H7 (cell line): ENCODE data around the gene SUSD2. TPM values are rescaled to one million over a fixed set of nuclear protein-coding genes. Genes with fewer than 3 reads are reported as not detected.

Experiments used
- DNase-seq: peaks from one replicate; pipeline ENCODE4 v3.0.0; 2012
- H3K27me3 ChIP-seq: 2 replicates; pipeline ENCODE4 v1.6.0; 2011; ENCODE audit warnings: mild to moderate bottlenecking, low read length; ENCODE audit not compliant: control insufficient read depth, insufficient read depth
- H3K36me3 ChIP-seq: replicated peaks from 2 replicates; pipeline ENCODE4 v1.5.1; 2011; ENCODE audit warnings: low read length; ENCODE audit not compliant: control insufficient read depth, insufficient read depth
- H3K4me3 ChIP-seq: 2 replicates; pipeline ENCODE4 v1.5.1; 2011; ENCODE audit warnings: low read depth, mild to moderate bottlenecking, control low read depth, low read length, moderate library complexity; ENCODE audit not compliant: insufficient read depth
- total RNA-seq: library from RNA; depleted of rRNA; stranded (reverse); fragments of >200 nt; shearing (Covaris generic); gene quantifications from 2 replicates; pipeline ENCODE4 v1.2.3, GENCODE V29; 2014

The SUSD2 gene
- total RNA-seq, 1 experiment from 2014 or later: 0.83 TPM

DNA sequence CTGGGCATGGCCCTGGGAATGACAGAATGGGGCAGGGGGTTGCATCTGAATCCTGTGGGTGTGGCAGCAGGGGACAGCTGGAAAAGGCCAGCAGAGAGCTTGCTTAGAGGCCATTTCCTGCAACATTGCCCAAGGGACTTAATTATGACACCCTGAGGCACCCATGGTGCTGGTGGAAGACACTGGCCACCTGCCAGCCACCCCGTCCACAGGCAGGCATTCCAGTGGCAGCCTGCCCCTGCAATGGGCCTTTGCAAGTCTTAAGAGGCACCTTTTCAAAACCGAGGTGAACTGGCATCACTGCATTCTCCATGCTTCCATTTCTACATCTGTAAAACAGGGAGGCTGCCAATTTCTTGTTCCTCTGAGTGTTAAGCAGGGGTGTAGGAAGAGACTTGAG, 21.6 kb upstream of the SUSD2 start:
- Histone ChIP-seq H3K4me3 (no peak overlapping the region), H3K36me3 (no peaks in the 10 kb centered on the region; the same call in 1 of the 2 replicates), H3K27me3 (no peaks in the 10 kb centered on the region)
- no peak for DNase-seq

GRCh38 chr22:24160546-24160945, 20.7 kb upstream of the SUSD2 start:
- no peak for DNase-seq
- Histone ChIP-seq H3K36me3 (peaks cover 3% of the 10 kb centered on the region), H3K4me3 (no peak overlapping the region), H3K27me3 (no peaks in the 10 kb centered on the region)

GRCh38 chr22:24161485-24161884, 19.8 kb upstream of the SUSD2 start:
- Histone ChIP-seq H3K36me3 (peaks cover 7% of the 10 kb centered on the region), H3K27me3 (no peaks in the 10 kb centered on the region), H3K4me3 (no peak overlapping the region)
- no peak for DNase-seq

GRCh38 chr22:24161909-24162308, 19.4 kb upstream of the SUSD2 start:
- DNase-seq: no peak
- Histone ChIP-seq H3K4me3 (no peak overlapping the region), H3K36me3 (peaks cover 7% of the 10 kb centered on the region), H3K27me3 (no peaks in the 10 kb centered on the region)

DNA sequence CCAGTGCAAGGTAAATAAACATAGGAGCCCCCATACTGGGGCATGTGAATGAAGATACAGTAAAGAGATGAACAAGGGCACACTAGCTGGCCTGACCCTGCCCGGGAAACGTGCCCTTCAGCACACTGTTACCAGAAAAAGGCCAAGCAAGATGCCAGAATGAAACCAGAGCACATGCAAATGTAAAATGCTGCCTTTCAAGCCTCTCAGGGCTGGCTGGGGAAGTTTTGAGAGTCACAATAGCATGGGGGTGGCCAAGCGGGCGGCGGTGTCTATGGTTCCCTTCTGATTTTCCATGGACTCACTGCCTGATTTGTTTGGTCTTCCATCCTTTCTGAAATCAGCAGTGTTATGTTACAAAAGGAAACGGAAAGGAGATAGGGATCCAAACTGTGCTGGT, 18.9 kb upstream of the SUSD2 start:
- Histone ChIP-seq H3K27me3 (no peaks in the 10 kb centered on the region), H3K4me3 (no peak overlapping the region), H3K36me3 (peaks cover 8% of the 10 kb centered on the region)
- no peak for DNase-seq

DNA sequence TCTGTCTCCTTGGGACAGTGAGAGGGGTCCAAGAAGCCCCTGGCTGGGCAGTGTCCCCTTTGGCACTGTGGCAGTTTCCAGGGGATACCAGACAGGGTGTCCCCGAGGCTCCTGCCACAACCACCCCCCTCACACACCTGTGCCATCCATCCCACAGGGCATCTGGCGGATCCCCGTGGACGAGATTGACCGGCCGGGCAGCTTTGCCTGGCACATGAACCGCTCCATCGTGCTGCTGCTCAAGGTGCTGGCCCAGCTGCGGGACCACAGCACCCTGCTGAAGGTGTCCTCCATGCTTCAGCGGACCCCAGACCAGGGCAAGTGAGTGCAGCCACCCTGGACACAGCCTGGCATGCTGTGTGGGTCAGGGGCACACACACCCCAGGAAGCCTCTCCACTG, 17.0 kb upstream of the SUSD2 start:
- H3K27me3 ChIP-seq: no peaks in the 10 kb centered on the region
- peaks cover 8% of the 10 kb centered on the region for H3K36me3 ChIP-seq
- no peak overlapping the region for H3K4me3 ChIP-seq
- DNase-seq: no peak

GRCh38 chr22:24164940-24165339, 16.3 kb upstream of the SUSD2 start:
- H3K4me3 ChIP-seq: no peak overlapping the region
- no peak for DNase-seq
- H3K27me3 ChIP-seq: no peaks in the 10 kb centered on the region
- peaks cover 8% of the 10 kb centered on the region for H3K36me3 ChIP-seq

DNA sequence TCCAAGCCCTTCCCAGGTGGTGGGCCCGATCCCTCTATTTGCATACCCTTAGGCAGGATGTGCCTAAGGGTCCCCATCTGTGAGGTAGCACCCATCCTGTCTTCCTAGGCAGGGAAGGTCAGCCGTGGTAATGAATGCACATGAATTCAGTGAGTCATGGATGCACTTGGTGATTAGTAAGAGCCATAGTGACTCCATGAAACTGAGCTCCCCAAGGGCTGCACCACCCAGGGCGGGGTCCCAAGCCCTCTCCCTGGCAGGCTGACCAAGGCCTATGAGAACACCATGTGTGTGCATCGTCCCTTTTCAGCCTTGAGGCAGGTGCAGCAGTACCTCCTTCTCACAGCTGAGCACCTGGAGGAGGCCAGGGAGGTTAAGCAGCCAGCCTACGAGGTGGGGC, 15.6 kb upstream of the SUSD2 start:
- no peaks in the 10 kb centered on the region for H3K27me3 ChIP-seq
- no peak overlapping the region for H3K4me3 ChIP-seq
- H3K36me3 ChIP-seq: peaks cover 8% of the 10 kb centered on the region
- no peak for DNase-seq

GRCh38 chr22:24166811-24167210, 14.5 kb upstream of the SUSD2 start:
- H3K36me3 ChIP-seq: peaks cover 8% of the 10 kb centered on the region
- no peak for DNase-seq

DNA sequence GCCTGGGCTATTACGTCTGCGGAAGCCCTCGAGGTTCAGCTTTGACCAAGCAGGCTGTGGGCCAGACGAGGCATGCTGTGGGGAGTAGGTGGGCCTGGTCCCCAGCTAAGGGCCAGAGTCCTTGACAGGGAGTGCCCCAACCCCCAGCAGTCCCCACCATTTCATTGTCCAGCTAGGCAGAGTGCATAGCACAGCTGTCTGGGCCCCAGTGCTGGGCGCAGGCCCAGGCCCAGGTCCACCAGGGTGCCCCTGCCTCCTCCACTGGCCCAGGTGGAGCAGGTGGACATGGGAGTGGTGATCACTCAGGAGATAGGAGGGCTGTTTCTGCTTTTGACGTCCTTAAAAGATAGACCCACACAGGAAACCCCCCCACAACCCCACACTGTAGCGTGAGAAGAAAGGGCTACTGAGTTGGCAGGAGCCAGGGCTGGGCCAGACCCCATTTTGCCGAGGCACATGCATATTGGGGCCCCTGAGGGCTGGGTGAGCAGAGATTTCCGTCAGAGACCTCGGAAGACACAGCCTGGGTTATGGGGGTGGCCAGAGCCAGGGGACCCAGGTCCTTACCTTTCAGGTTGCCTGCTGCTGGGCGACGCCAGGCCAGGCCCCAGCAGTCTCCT, 11.7 kb upstream of the SUSD2 start:
- peaks cover 14% of the 10 kb centered on the region for H3K36me3 ChIP-seq
- DNase-seq: no peak
- no peak overlapping the region for H3K4me3 ChIP-seq
- H3K27me3 ChIP-seq: no peaks in the 10 kb centered on the region

More at GRCh38 chr22:24166811-24167210, 14.5 kb upstream of the SUSD2 start:
- Histone ChIP-seq H3K27me3 (no peaks in the 10 kb centered on the region), H3K4me3 (no peak overlapping the region)

DNA sequence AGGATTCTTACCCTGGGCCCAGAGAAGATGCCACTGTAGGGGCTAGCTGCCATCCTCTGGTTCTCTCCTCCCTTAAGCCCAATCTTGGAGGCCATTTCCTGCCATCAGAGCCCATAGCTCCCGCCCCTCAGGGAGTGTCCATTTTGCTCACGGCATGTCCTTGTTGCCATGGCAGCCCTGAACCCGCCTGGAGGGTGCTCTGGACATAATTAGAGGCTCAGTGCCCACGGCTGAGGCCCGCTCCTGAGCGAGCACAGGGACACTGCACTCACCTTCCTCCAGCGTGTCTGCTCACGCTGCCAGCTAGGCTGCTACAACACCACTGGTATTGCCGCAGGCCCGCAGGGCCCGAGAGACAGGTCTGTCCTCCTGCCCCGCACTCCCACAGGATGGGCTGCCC, 11.1 kb upstream of the SUSD2 start:
- Histone ChIP-seq H3K36me3 (peaks cover 14% of the 10 kb centered on the region), H3K4me3 (no peak overlapping the region), H3K27me3 (no peaks in the 10 kb centered on the region)
- DNase-seq: no peak

GRCh38 chr22:24170632-24171031, 10.7 kb upstream of the SUSD2 start:
- no peak for DNase-seq
- H3K27me3 ChIP-seq: no peaks in the 10 kb centered on the region
- no peak overlapping the region for H3K4me3 ChIP-seq
- H3K36me3 ChIP-seq: peaks cover 10% of the 10 kb centered on the region

DNA sequence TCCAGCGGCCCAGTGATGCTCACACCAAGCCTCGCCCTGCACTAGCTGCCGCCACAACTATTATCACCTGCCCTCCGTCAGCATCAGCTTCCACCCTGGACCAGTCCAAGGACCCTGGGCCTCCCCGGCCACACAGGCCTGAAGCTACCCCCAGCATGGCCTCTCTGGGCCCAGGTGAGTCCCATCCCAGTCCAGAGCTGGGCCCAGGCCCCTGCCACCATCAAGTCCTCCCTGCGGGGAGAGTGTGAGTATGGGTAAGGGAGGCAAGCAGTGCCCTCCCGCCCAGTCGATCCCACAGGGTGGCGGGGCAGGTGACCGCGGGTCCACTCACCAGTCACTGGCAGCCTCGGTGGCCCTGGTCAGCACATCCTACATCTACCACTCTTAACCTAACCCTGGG, 9.5 kb upstream of the SUSD2 start:
- no peak overlapping the region for H3K4me3 ChIP-seq
- peaks cover 7% of the 10 kb centered on the region for H3K36me3 ChIP-seq
- H3K27me3 ChIP-seq: no peaks in the 10 kb centered on the region
- DNase-seq: no peak

- no peak overlapping the region for H3K4me3 ChIP-seq
- no peaks in the 10 kb centered on the region for H3K27me3 ChIP-seq
- peak; percentile 96 for DNase-seq
- H3K36me3 ChIP-seq: peaks cover 6% of the 10 kb centered on the region
Observed at GRCh38 chr22:24175160-24175808, 6.0 kb upstream of the SUSD2 start.

DNA sequence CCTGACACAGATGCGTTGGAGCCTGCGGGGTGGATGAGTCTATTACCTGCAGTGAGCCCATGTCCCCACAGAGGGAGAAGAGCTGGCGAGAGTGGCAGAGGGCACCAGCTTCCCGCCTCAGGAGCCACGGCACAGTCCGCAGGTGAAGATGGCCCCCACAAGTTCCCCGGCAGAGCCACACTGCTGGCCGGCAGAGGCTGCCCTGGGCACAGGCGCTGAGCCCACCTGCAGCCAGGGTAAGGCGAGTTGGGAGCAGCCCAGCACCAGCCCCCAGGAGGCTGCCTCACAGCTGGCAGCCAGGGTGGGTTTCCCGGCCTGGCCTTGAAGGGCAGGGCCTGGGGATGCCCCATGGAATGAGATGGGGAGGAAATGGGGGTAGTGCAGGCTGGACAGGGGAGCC, 5.2 kb upstream of the SUSD2 start:
- Histone ChIP-seq H3K4me3 (no peak overlapping the region), H3K36me3 (peaks cover 6% of the 10 kb centered on the region), H3K27me3 (no peaks in the 10 kb centered on the region)
- no peak for DNase-seq
